Motor neuron (in vitro differentiated cells): ENCODE data around the gene PCDHGB6. TPM values are rescaled to one million over a fixed set of nuclear protein-coding genes. Genes with fewer than 3 reads are reported as not detected.
"Not testable (repeated sequence)": the region's sequence is repeated elsewhere in the genome, so short reads cannot be mapped to it uniquely, and the experiment has no call there.

Source experiments
- ATAC-seq, 8 experiments: fragments of 200-7000 bp; cut with Tn5 transposase; replicated peaks in 6 of 8; 2 replicates each; pipeline ENCODE4 v1.8.0; 2021; ENCODE audit warnings: mild to moderate bottlenecking in 8 of 8, moderate library complexity in 8 of 8
- H3K27ac ChIP-seq, 2 donors: fragments of 250-450 bp; sonication (Bioruptor Pico); 2 replicates each; pipeline ENCODE4 v1.9.0; 2021; ENCODE audit warnings: antibody characterized with exemption in 2 of 2, mild to moderate bottlenecking in 2 of 2, moderate library complexity in 1 of 2
- H3K4me1 ChIP-seq, 2 donors: fragments of 250-450 bp; sonication (Bioruptor Pico); replicated peaks in 1 of 2; 2 replicates each; pipeline ENCODE4 v1.6.1; 2021; ENCODE audit warnings: antibody characterized with exemption in 2 of 2, mild to moderate bottlenecking in 2 of 2, moderate library complexity in 1 of 2
- H3K4me3 ChIP-seq, 5 donors: fragments of 250-450 bp; sonication (Bioruptor Pico); 2 replicates each; pipeline ENCODE4 v1.9.0; 2021; ENCODE audit warnings: antibody characterized with exemption in 5 of 5, mild to moderate bottlenecking in 5 of 5, moderate library complexity in 4 of 5
- WGBS, 10 experiments: fragments of 450-650 bp; shearing (Covaris generic); methylation state at CpG; one replicate each; pipeline ENCODE4 v1.0.0; 2022; 5-methylcytosine and 5-hydroxymethylcytosine counted together
- in situ Hi-C, 9 experiments: fragments of 400-800 bp; cut with MboI; loops; one replicate each; pipeline ENCODE4 v1.15.0; 2021; ENCODE audit warnings: low sequenced_read_pairs in 9 of 9, low pct_unique_long_range_greater_than_20kb in 2 of 9; ENCODE audit not compliant: unreplicated experiment in 9 of 9
- total RNA-seq, 8 experiments: library from RNA; unstranded; fragments of 300-600 nt; gene quantifications; 2 replicates each; pipeline versions ENCODE4 v1.2.3 to v1.2.4, GENCODE V29; 2022

Gene PCDHGB6
- total RNA-seq, 8 experiments from 2014 or later = 1.1 to 46.7 (median 31.5) TPM

- WGBS, 10 experiments = 0 to 88% (median 40%) methylated on average over 1 to 9 of the region's 43 CpGs; no CpG with 5 or more reads in 3 of the 10 experiments
- ATAC-seq = peak in 4 of 8 experiments; percentile 30 to 95 (median 62)
- H3K4me3 ChIP-seq, in situ Hi-C loops, H3K27ac ChIP-seq, H3K4me1 ChIP-seq: not testable (repeated sequence)
These were observed 9.9 kb upstream of the PCDHGB6 start, which contains the start of gene PCDHGB5 for GRCh38 chr5:141397756-141398551. Gene PCDHGB5 (plus strand): TSS chr5:141397947. CDS start chr5:141398128, 181 bp downstream.

- Histone ChIP-seq H3K27ac (no peak overlapping the region), H3K4me1 (no peaks in the 10 kb centered on the region), H3K4me3 (no peak overlapping the region)
- ATAC-seq = no peak
- 12 to 96% (median 82%) methylated on average over 2 to 13 of the region's 15 CpGs; no CpG with 5 or more reads in 1 of the 10 experiments for WGBS, 10 experiments
- in situ Hi-C loops = no loop called here
These were observed 9.2 kb upstream of the PCDHGB6 start for GRCh38 chr5:141398608-141399007.

GRCh38 chr5:141399555-141400258, 8.1 kb upstream of the PCDHGB6 start:
- no peak for ATAC-seq
- no peak overlapping the region for H3K4me3 ChIP-seq
- WGBS, 10 experiments = 20 to 100% (median 92%) methylated on average over 2 to 31 of the region's 61 CpGs; no CpG with 5 or more reads in 3 of the 10 experiments
- in situ Hi-C loops = loop anchor here in 6 of 9 experiments (10.0 to 25.0 kb wide), 3 partner anchors 125 to 163 kb away; no protein-coding TSS in a partner anchor
- H3K4me1 ChIP-seq = no peaks in the 10 kb centered on the region
- no peak overlapping the region for H3K27ac ChIP-seq

GRCh38 chr5:141402553-141403243, 5.1 kb upstream of the PCDHGB6 start, which contains the start of gene PCDHGA9:
Gene PCDHGA9 (plus strand): TSS chr5:141402778. CDS start chr5:141402953, 175 bp downstream.
- Histone ChIP-seq H3K27ac (no peak within 1 kb of the TSS), H3K4me1 (no peaks in the 10 kb centered on the region), H3K4me3 (no peak within 1 kb of the TSS)
- 13 to 95% (median 80%) methylated on average over 3 to 26 of the region's 27 CpGs; no CpG with 5 or more reads in 1 of the 10 experiments for WGBS, 10 experiments
- in situ Hi-C loops = loop anchor here in 6 of 9 experiments (10.0 to 25.0 kb wide), 3 partner anchors 122 to 160 kb away; no protein-coding TSS in a partner anchor
- ATAC-seq = peak in 2 of 8 experiments; percentile 68 to 88

- WGBS, 10 experiments = 28 to 100% (median 90%) methylated on average over 1 to 21 of the region's 22 CpGs; no CpG with 5 or more reads in 1 of the 10 experiments
- in situ Hi-C loops = loop anchor here in 6 of 9 experiments (10.0 to 25.0 kb wide), 3 partner anchors 121 to 159 kb away; no protein-coding TSS in a partner anchor
- Histone ChIP-seq H3K4me3 (no peak overlapping the region), H3K4me1 (no peaks in the 10 kb centered on the region), H3K27ac (no peak overlapping the region)
- no peak for ATAC-seq
These were observed 4.4 kb upstream of the PCDHGB6 start for GRCh38 chr5:141403387-141403786.

GRCh38 chr5:141409598-141410306, 1.9 kb downstream of the PCDHGB6 start:
- peak overlapping the region in 3 of 5 donors; percentile 11 to 72 (median 45) for H3K4me3 ChIP-seq
- WGBS, 10 experiments = 0 to 100% (median 94%) methylated on average over 1 to 27 of the region's 64 CpGs; no CpG with 5 or more reads in 3 of the 10 experiments

GRCh38 chr5:141411575-141411974, 3.8 kb downstream of the PCDHGB6 start:
- 57 to 100% (median 95%) methylated on average over 1 to 3 of the region's 3 CpGs; no CpG with 5 or more reads in 1 of the 10 experiments for WGBS, 10 experiments
- H3K4me3 ChIP-seq = peak overlapping the region in 3 of 5 donors; percentile 18 to 24 (median 23)
- peaks cover 11 to 15% of the 10 kb centered on the region in 2 donors for H3K4me1 ChIP-seq
- in situ Hi-C loops = loop anchor here in 6 of 9 experiments (10.0 to 25.0 kb wide), 3 partner anchors 126 to 153 kb away; no protein-coding TSS in a partner anchor
- no peak for ATAC-seq
- no peak overlapping the region for H3K27ac ChIP-seq

More at GRCh38 chr5:141409598-141410306, 1.9 kb downstream of the PCDHGB6 start:
- in situ Hi-C loops = loop anchor here in 7 of 9 experiments (10.0 to 25.0 kb wide), 4 partner anchors 115 to 155 kb away; no protein-coding TSS in a partner anchor
- Histone ChIP-seq H3K27ac (no peak overlapping the region), H3K4me1 (peaks cover 11 to 15% of the 10 kb centered on the region in 2 donors)
- ATAC-seq = no peak

GRCh38 chr5:141412854-141413539, 5.2 kb downstream of the PCDHGB6 start, which contains the start of gene PCDHGA10:
Gene PCDHGA10 (plus strand): TSS chr5:141412987. CDS start chr5:141413176, 189 bp downstream.
- in situ Hi-C loops = loop anchor here in 6 of 9 experiments (10.0 to 25.0 kb wide), 3 partner anchors 124 to 152 kb away; no protein-coding TSS in a partner anchor
- Histone ChIP-seq H3K4me1 (peaks cover 11 to 15% of the 10 kb centered on the region in 2 donors), H3K27ac (no peak within 1 kb of the TSS), H3K4me3 (peak within 1 kb of the TSS in 4 of 5 donors; percentile 15 to 40 (median 24))
- 6 to 93% (median 62%) methylated on average over 3 to 26 of the region's 31 CpGs; no CpG with 5 or more reads in 2 of the 10 experiments for WGBS, 10 experiments
- peak in 5 of 8 experiments; percentile 27 to 60 (median 56) for ATAC-seq

- H3K27ac ChIP-seq = no peak overlapping the region
- 14 to 97% (median 65%) methylated on average over 2 to 18 of the region's 25 CpGs; no CpG with 5 or more reads in 1 of the 10 experiments for WGBS, 10 experiments
- peak overlapping the region in 2 of 5 donors; percentile 25 to 40 for H3K4me3 ChIP-seq
- peaks cover 9 to 15% of the 10 kb centered on the region in 2 donors for H3K4me1 ChIP-seq
- in situ Hi-C loops = loop anchor here in 6 of 9 experiments (10.0 to 25.0 kb wide), 3 partner anchors 124 to 151 kb away; no protein-coding TSS in a partner anchor
- ATAC-seq = peak in 1 of 8 experiments; percentile 8
These were observed 5.8 kb downstream of the PCDHGB6 start for GRCh38 chr5:141413540-141414069.

GRCh38 chr5:141414548-141415274, 6.9 kb downstream of the PCDHGB6 start:
- in situ Hi-C loops = loop anchor here in 6 of 9 experiments (10.0 to 25.0 kb wide), 3 partner anchors 123 to 150 kb away; no protein-coding TSS in a partner anchor
- H3K4me3 ChIP-seq, H3K4me1 ChIP-seq, ATAC-seq, H3K27ac ChIP-seq: not testable (repeated sequence)
- WGBS, 10 experiments = 29 to 97% (median 88%) methylated on average over 1 to 7 of the region's 46 CpGs; no CpG with 5 or more reads in 6 of the 10 experiments
